Airway epithelial cell (primary cell): ENCODE measurements around the gene EGLN1. TPM values are rescaled to one million over a fixed set of nuclear protein-coding genes. Genes with fewer than 3 reads are reported as not detected.

Source experiments
- total RNA-seq: library from RNA; depleted of rRNA; stranded (reverse); fragments of >200 nt; gene quantifications from 2 replicates; pipeline ENCODE4 v1.2.3, GENCODE V29; 2015

Gene EGLN1
- total RNA-seq: 21.6 and 24.1 TPM in 2 replicates

DNA sequence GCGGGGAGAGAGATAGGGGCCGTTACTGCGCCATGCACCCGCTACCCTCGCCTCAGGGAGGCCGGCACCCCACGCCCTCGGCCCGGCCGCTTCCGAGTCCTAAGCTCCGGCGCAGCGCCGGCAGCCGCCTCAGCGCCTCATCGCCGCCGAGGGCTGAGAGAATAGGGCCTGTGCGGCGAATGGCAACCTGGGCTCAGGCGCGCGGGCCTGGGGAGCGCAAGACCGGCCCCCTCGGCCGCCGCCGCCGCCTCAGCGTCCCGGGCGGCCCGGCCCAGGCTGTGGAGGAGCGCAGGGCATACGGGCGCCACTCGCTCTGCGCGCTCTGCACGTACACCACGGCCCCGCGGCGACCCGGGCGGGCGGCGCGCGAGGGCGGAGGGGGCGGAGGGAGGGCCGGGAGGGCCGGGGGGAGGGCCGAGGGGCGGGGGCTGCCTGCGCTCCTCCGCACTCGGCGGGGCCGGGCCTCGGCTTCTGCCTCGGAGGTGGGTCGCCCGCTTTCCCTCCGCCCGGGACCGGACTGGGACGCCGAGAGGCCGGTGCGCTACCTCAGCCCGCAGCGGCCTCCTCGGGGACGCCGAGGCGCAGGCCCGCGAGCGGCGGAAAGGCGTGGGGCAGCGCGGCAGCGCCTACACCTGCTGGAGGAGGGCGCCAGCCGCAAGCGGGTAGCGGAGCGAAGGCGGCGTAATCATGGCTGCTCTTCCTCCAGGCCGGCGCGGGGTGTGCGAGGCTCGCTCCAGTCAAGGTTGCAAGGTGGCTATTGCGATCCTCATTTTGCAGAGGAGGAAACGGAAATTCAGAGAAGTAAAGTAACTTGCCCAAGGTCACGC is at the start of gene EGLN1:
TSS of gene EGLN1 (minus strand) at position 317 of the 827 bp plus-strand sequence. CDS start 399 bp downstream, outside the sequence.

DNA sequence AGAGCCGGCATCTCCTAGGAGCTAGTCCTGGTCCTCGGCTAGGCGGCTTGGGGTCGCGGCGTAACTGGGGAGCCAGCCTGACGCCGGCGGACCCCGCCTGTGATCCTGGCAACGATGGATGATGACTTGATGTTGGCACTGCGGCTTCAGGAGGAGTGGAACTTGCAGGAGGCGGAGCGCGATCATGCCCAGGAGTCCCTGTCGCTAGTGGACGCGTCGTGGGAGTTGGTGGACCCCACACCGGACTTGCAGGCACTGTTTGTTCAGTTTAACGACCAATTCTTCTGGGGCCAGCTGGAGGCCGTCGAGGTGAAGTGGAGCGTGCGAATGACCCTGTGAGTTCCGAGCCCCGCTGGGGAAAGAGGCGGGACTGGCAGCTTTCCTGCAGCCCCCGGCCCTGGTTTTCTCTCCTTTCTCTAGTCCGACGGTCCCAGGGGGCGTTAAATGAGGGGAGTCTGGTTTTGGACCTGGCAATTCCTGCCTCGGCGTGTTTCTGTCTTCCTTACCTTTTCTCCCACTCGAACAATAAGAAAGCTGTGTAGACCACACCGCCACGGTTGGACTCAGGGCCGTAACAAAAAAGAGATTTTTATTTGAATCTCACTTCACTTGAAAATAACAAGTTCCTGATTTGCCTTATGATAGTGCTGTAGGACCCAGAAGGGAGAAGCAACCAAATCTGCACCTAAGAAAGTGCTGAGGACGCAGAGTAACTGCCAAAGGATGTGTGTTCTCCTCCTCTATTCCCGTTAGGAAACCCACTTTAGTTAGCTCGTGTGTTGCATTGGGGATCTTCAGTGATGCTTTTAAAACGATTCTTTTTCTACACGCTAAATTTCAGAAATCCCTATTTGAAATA is 83.6 kb downstream of the EGLN1 start, which contains the start of gene SPRTN:
TSS of gene SPRTN (plus strand) at position 24 of the 859 bp plus-strand sequence. CDS start at position 115, 91 bp downstream.

DNA sequence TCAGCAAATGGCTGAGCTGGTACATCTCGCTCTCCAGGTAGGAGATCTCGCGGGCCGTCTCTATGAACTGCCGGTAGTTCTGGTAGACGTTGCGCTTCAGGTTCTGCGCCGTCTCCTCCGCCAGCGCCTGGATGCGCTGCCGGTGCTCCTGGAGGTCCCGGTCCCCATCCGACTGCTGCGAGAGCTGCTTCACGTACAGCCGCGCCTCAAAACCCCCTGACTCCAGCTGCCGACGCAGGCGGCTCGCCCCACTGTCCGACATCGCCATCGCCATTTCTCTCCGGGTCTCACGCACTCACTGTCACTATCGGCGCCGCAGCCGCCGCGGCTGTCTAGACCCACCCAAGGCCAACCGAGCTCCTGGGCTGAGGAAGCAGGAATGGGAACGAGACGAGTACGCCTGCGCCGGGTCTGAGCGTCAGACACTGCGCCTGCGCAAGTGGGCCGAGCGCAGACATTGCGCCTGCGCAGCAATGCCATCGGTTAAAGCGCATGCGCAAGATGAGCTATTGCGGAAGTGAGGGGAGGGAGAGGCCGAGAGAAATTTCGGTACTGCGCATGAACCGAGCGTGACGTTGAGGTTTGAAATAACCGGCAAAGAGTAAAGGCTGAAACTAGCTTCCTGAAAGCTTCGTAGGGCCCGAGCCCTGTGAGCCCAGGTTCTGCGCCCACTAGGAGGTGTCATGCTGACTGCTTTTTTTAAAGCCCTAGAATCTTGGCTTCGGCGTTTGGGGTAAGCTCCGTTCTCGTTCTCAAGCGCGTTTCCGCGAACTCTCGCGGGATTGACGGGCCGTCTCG is 84.4 kb downstream of the EGLN1 start, which contains the start of gene EXOC8:
TSS of gene EXOC8 (minus strand) at position 381 of the 798 bp plus-strand sequence. CDS start at position 274, 107 bp downstream.

Other genes with a start within 250 kb of the EGLN1 start
- 30.7 and 31.9 TPM in 2 replicates for gene GNPAT, start 181.1 kb downstream of the EGLN1 start, total RNA-seq
- gene EXOC8, start 84.4 kb downstream of the EGLN1 start, total RNA-seq: 7.8 and 9.3 TPM in 2 replicates
- 7.8 and 17.5 TPM in 2 replicates for gene SPRTN, start 84.0 kb downstream of the EGLN1 start, total RNA-seq
- 12.8 and 20.3 TPM in 2 replicates for gene TSNAX, start 106.4 kb upstream of the EGLN1 start, total RNA-seq
- 0.99 and 2.8 TPM in 2 replicates for gene DISC1, start 204.5 kb upstream of the EGLN1 start, total RNA-seq